GM12873 (cell line): ENCODE results near the gene CEP63.

Source experiments
- CTCF ChIP-seq: IDR thresholded peaks from 2 replicates; pipeline ENCODE4 v1.5.1; 2012; ENCODE audit warnings: low read depth, mild to moderate bottlenecking, moderate library complexity, low read length, control low read depth; ENCODE audit not compliant: insufficient read depth; ENCODE audit errors: missing control alignments

Gene CEP63

DNA sequence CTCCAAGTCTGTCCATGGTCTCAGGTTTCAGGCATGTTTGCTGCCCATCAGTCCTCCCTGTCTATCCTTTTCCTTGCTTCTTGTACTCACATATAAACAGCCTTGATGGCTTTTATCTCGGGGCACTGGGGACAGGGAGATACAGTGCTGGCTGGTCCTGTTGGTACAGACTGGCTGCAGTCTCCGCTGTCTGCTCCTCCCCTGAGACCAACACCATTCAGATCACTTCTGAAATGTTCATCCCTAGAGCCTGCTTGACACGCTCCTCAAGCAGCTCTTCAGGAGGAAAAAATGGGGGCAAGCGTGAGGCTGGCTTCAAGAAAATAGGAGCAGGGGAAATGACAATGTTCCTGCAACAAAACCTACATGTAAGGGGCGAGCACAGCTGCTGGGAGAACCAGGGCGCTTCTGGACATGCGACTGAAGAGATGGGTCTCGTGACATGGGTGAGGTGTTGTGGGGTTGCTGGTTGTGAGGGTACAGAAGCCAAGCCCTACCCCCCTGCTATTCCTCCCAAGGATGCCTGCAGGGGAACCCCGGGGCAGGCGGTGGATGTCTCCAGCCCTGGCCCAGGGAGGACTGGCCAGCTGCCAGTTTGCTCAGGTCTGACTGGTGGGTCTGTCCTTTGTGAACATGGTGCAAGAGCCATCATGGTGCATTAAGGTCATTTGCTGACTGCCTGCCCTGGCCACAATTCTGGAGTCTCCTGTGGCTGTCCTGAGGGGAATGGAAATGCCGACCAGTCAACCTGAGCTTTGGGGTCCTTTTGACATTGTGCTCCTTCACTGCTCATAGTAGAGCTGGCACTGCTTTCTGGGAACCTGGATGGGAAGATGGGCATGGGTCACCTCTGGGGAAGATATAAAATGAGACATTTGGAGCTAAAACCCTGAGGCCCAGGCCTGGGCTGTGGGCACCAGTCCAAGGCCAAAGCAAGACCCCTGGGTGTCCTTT is 124.9 kb downstream of the CEP63 start:
- no peak for TF ChIP-seq CTCF

DNA sequence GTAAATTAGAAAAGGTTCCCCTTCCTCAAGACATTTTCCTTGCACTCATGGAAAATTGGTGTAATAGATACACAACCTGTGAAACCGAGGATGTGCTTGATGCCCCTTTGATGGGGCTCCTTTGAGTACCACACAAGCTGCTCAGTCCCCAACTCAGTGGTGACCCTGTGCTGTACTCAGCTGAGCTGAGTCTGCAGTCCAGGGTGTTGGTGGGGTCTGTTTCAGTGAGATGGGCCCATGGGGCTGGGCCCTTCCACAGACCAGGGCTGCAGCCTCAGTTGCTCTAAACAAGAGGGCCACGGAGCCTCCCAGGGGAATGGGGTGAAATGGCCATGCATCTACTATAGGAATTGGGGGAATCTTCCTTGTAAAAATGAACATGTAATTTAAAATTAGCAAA is 125.7 kb downstream of the CEP63 start:
- no peak for TF ChIP-seq CTCF

DNA sequence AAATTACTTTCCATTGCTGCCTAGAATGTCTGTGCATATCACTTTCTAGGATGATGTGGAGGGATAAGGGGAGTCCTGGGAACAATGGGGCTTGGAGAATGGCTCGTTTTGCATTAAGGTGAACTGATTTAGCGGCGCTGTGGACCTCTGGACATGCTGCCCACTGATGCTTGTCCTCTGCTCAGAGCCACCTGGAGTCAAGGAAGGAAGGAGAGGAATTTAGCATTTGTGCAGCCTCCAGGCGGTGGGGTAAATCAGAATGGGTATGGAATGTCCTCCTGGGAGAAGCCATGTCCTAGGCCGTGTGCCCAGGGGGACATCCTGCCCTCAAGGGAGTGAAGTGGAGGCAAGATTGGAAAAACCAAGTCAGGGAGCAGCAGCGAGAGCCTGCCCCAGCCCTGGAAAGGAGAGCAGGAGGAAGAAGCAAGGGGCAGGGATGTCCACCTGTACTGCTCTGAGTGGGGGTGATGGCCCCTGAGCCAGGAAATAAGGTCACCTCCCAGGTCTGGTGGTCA is 127.2 kb downstream of the CEP63 start:
- no peak for TF ChIP-seq CTCF

GRCh38 chr3:134614955-134615354 is 129.1 kb downstream of the CEP63 start:
- TF ChIP-seq CTCF: no peak

- TF ChIP-seq CTCF: no peak
These were observed 129.9 kb downstream of the CEP63 start for GRCh38 chr3:134615743-134616142.

GRCh38 chr3:134617608-134618477 is 132.0 kb downstream of the CEP63 start:
- no peak for TF ChIP-seq CTCF
